ENCODE measurements around the gene RELT. TPM values are rescaled to one million over a fixed set of nuclear protein-coding genes. Genes with fewer than 3 reads are reported as not detected.

Gene RELT
- 6.3 and 7.2 TPM in 2 replicates for total RNA-seq

GRCh38 chr11:73376160-73376802 is at the start of gene RELT:
RELT (plus strand) TSS chr11:73376399; CDS start chr11:73389137, 12,738 bp downstream.

Other genes starting within 250 kb of the RELT start
- 6.3 and 9.4 TPM in 2 replicates for gene FCHSD2, start 234.1 kb upstream of the RELT start, total RNA-seq
- gene P2RY2, start 158.1 kb upstream of the RELT start, total RNA-seq = 37.8 and 46.1 TPM in 2 replicates
- 0.21 TPM in 1 of 2 replicates, not detected in the other for gene P2RY6, start 104.1 kb upstream of the RELT start, total RNA-seq
- 7.1 and 11.6 TPM in 2 replicates for gene ARHGEF17, start 68.1 kb upstream of the RELT start, total RNA-seq
- gene FAM168A, start 221.7 kb downstream of the RELT start, total RNA-seq = 13.6 and 18.5 TPM in 2 replicates